ENCODE data around the gene UNC119.

The UNC119 gene

DNA sequence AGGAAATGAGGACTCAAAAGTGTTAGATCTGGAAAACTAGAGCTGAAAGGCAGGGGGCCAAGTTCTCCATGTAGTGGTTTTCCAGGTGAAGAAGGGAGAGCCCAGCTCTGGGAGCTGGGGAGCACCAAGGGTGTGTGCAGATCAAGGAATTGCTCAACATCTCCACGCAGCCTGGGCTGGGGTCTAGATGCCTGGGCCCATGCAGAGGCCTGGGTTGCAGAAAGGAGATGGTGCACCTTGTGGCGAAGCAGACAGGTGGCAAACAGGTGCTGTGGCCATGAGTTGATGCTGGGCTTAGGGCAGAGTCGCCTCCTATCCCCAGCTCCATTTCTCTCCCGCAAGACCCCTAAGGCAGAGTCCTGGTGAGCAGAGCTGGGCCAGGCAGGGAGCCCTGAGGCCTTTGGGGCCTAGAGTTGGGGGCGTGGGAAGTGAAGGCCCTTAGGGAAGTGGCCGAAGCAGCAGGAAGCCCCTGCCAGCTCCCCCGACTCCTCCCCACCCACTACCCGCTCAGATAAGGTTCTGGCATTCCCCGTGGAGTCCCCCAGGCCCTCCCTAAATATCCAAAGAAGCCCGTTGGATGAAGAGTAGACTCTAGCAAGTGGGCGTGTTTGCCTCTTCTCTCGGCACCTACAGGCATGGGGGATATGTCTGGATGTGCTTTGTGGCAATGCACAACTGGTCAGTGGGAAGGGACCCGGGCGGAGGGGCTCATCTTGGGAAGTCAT is 45.5 kb downstream of the UNC119 start:
- H3K9me2 ChIP-seq (ENCODE audit: low read depth, low read length) = no peaks in the 10 kb centered on the region
- H3F3A ChIP-seq (ENCODE audit: insufficient read depth, low read length) = no peaks in the 10 kb centered on the region
- no peaks in the 10 kb centered on the region for H3K4me1 ChIP-seq (ENCODE audit: insufficient read depth, low read length, severe bottlenecking)
- no peaks in the 10 kb centered on the region for H4K20me1 ChIP-seq (ENCODE audit: insufficient read depth, low read length)
- no peak overlapping the region for H2AFZ ChIP-seq (ENCODE audit: low read length)
- no peaks in the 10 kb centered on the region for H3K27me3 ChIP-seq (ENCODE audit: insufficient read depth, low read length)
- TF ChIP-seq EZH2 (IDR thresholded peaks at IDR 0.05; ENCODE audit: borderline replicate concordance, low read length) (no peak), CTCF (IDR thresholded peaks at IDR 0.05; ENCODE audit: low read length) (no peak)
- no peaks in the 10 kb centered on the region for H3K36me3 ChIP-seq (ENCODE audit: insufficient read depth, low read length)
- no peak overlapping the region for H3K27ac ChIP-seq (ENCODE audit: low read depth, low read length, poor library complexity, severe bottlenecking)
- H3K9ac ChIP-seq (ENCODE audit: low read length) = no peak overlapping the region
- no peaks in the 10 kb centered on the region for H3K9me3 ChIP-seq (ENCODE audit: low read length)
- H3K79me2 ChIP-seq (ENCODE audit: insufficient read depth, low read length) = no peaks in the 10 kb centered on the region
- H3K4me3 ChIP-seq (ENCODE audit: low read depth, low read length, poor library complexity, severe bottlenecking) = no peak overlapping the region
- H3K4me2 ChIP-seq (ENCODE audit: low read length) = no peak overlapping the region

- no peaks in the 10 kb centered on the region; the same call in 1 of the 2 replicates for H3K27me3 ChIP-seq (ENCODE audit: insufficient read depth, low read length)
- H3K4me3 ChIP-seq (ENCODE audit: low read depth, low read length, poor library complexity, severe bottlenecking) = no peak within 1 kb of the TSS
Measured at GRCh38 chr17:28505986-28506665, 46.3 kb downstream of the UNC119 start, which contains the start of gene FOXN1. TSS of gene FOXN1 (plus strand) at chr17:28506348. CDS start at chr17:28523970, 17,622 bp downstream.

DNA sequence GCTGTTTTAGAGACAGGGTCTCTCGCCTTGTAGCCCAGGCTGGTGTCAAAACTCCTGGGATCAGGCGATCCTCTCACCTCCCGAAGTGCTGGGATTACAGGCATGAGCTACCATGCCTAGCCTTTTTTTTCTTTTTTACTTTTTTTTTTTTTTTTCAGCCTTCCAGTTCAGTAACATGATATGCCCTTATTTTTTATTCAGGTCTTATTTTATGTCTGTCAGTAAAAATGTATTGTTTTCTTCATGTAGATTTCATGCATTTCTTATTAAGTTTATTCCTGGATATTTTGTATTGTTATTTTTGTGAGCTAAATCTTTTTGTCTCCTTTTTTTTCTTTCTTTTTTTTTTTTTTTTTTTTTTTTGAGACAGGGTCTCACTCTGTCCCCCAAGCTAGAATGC is 49.0 kb downstream of the UNC119 start:
- H3K27ac ChIP-seq (ENCODE audit: low read depth, low read length, poor library complexity, severe bottlenecking) = no peak overlapping the region
- no peaks in the 10 kb centered on the region for H3K4me1 ChIP-seq (ENCODE audit: insufficient read depth, low read length, severe bottlenecking)
- no peaks in the 10 kb centered on the region; the same call in 1 of the 2 replicates for H3K27me3 ChIP-seq (ENCODE audit: insufficient read depth, low read length)
- no peaks in the 10 kb centered on the region for H3K9me2 ChIP-seq (ENCODE audit: low read depth, low read length)
- no peak overlapping the region for H3K4me3 ChIP-seq (ENCODE audit: low read depth, low read length, poor library complexity, severe bottlenecking)
- no peak overlapping the region for H3K4me2 ChIP-seq (ENCODE audit: low read length)
- no peak overlapping the region for H3K9ac ChIP-seq (ENCODE audit: low read length)
- H4K20me1 ChIP-seq (ENCODE audit: insufficient read depth, low read length) = no peaks in the 10 kb centered on the region
- no peaks in the 10 kb centered on the region for H3K9me3 ChIP-seq (ENCODE audit: low read length)
- no peaks in the 10 kb centered on the region for H3K79me2 ChIP-seq (ENCODE audit: insufficient read depth, low read length)
- TF ChIP-seq CTCF (IDR thresholded peaks at IDR 0.05; ENCODE audit: low read length) (no peak), EZH2 (IDR thresholded peaks at IDR 0.05; ENCODE audit: borderline replicate concordance, low read length) (no peak)
- H2AFZ ChIP-seq (ENCODE audit: low read length) = no peak overlapping the region
- H3K36me3 ChIP-seq (ENCODE audit: insufficient read depth, low read length) = no peaks in the 10 kb centered on the region
- no peaks in the 10 kb centered on the region for H3F3A ChIP-seq (ENCODE audit: insufficient read depth, low read length)

More at GRCh38 chr17:28505986-28506665, 46.3 kb downstream of the UNC119 start, which contains the start of gene FOXN1:
- Histone ChIP-seq H3K9me2 (ENCODE audit: low read depth, low read length) (no peaks in the 10 kb centered on the region), H4K20me1 (ENCODE audit: insufficient read depth, low read length) (no peaks in the 10 kb centered on the region), H2AFZ (ENCODE audit: low read length) (no peak within 1 kb of the TSS), H3F3A (ENCODE audit: insufficient read depth, low read length) (no peaks in the 10 kb centered on the region), H3K4me2 (ENCODE audit: low read length) (no peak within 1 kb of the TSS), H3K79me2 (ENCODE audit: insufficient read depth, low read length) (no peaks in the 10 kb centered on the region), H3K36me3 (ENCODE audit: insufficient read depth, low read length) (no peaks in the 10 kb centered on the region), H3K9ac (ENCODE audit: low read length) (no peak within 1 kb of the TSS), H3K9me3 (ENCODE audit: low read length) (no peaks in the 10 kb centered on the region), H3K4me1 (ENCODE audit: insufficient read depth, low read length, severe bottlenecking) (no peaks in the 10 kb centered on the region), H3K27ac (ENCODE audit: low read depth, low read length, poor library complexity, severe bottlenecking) (no peak within 1 kb of the TSS)
- TF ChIP-seq CTCF (IDR thresholded peaks at IDR 0.05; ENCODE audit: low read length) (no peak), EZH2 (IDR thresholded peaks at IDR 0.05; ENCODE audit: borderline replicate concordance, low read length) (no peak)

Measured in OCI-LY1 (cell line).